Mesenchymal stem cell (in vitro differentiated cells and primary cell): ENCODE measurements around the gene COL13A1.

Experiments used
- DNase-seq: peaks from one replicate; pipeline ENCODE4 v3.0.0-alpha.2; 2013
- H2AFZ ChIP-seq: one replicate; pipeline ENCODE4 v1.6.1; 2013; ENCODE audit warnings: low read depth, mild to moderate bottlenecking, control low read depth, inconsistent platforms, low read length, moderate library complexity
- H2AK5ac ChIP-seq: 2 replicates; pipeline ENCODE4 v1.6.1; 2013; ENCODE audit warnings: low read length, moderate library complexity, mild to moderate bottlenecking, inconsistent platforms; ENCODE audit not compliant: severe bottlenecking
- H2BK120ac ChIP-seq: one replicate; pipeline ENCODE4 v1.6.1; 2013; ENCODE audit warnings: low read depth, mild to moderate bottlenecking, inconsistent platforms, low read length, moderate library complexity
- H2BK12ac ChIP-seq, 2 experiments: one replicate each; pipeline ENCODE4 v1.6.1; 2013; ENCODE audit warnings: inconsistent platforms in 2 of 2, low read length in 2 of 2, mild to moderate bottlenecking in 2 of 2, moderate library complexity in 2 of 2, control low read depth in 1 of 2
- H2BK15ac ChIP-seq: one replicate; pipeline ENCODE4 v1.6.1; 2013; ENCODE audit warnings: mild to moderate bottlenecking, low read depth, inconsistent platforms; ENCODE audit not compliant: poor library complexity, severe bottlenecking
- H2BK5ac ChIP-seq: 2 replicates; pipeline ENCODE4 v1.6.1; 2013; ENCODE audit warnings: low read depth, mild to moderate bottlenecking, low read length, control low read depth, inconsistent platforms; ENCODE audit not compliant: poor library complexity, severe bottlenecking
- H3K14ac ChIP-seq, 2 experiments: one replicate each; pipeline ENCODE4 v1.6.1; 2013; ENCODE audit warnings: inconsistent platforms in 2 of 2, low read length in 2 of 2, control low read depth in 1 of 2, mild to moderate bottlenecking in 1 of 2, moderate library complexity in 1 of 2
- H3K18ac ChIP-seq, 2 experiments: one replicate each; pipeline ENCODE4 v1.6.1; 2013; ENCODE audit warnings: inconsistent platforms in 2 of 2, low read length in 2 of 2, control low read depth in 1 of 2, low read depth in 1 of 2, mild to moderate bottlenecking in 1 of 2
- H3K23ac ChIP-seq, 2 experiments: one replicate each; pipeline ENCODE4 v1.6.1; 2013; ENCODE audit warnings: inconsistent platforms in 2 of 2, low read length in 2 of 2, mild to moderate bottlenecking in 2 of 2, moderate library complexity in 2 of 2, control low read depth in 1 of 2
- H3K27ac ChIP-seq: 2 replicates; pipeline ENCODE4 v1.5.1; 2013; ENCODE audit warnings: mild to moderate bottlenecking, moderate library complexity, low read length, control low read depth, inconsistent platforms; ENCODE audit not compliant: poor library complexity, severe bottlenecking
- H3K27me3 ChIP-seq, 2 experiments: 2 replicates each; pipeline versions ENCODE4 v1.6.1 to v1.7.0; 2013; ENCODE audit warnings: low read length in 2 of 2, mild to moderate bottlenecking in 2 of 2, moderate library complexity in 2 of 2, control low read depth in 1 of 2, inconsistent platforms in 1 of 2; ENCODE audit not compliant: control insufficient read depth in 1 of 2, insufficient read depth in 1 of 2
- H3K36me3 ChIP-seq, 2 experiments: 2 replicates each; pipeline versions ENCODE4 v1.6.1 to v1.7.0; 2013; ENCODE audit warnings: low read length in 2 of 2, control low read depth in 1 of 2, inconsistent platforms in 1 of 2, low read depth in 1 of 2, mild to moderate bottlenecking in 1 of 2; ENCODE audit not compliant: insufficient read depth in 2 of 2, control insufficient read depth in 1 of 2
- H3K4ac ChIP-seq, 2 experiments: one replicate each; pipeline ENCODE4 v1.6.1; 2013; ENCODE audit warnings: inconsistent platforms in 2 of 2, low read length in 2 of 2, mild to moderate bottlenecking in 2 of 2, moderate library complexity in 2 of 2, control low read depth in 1 of 2, low read depth in 1 of 2
- H3K4me1 ChIP-seq: 2 replicates; pipeline ENCODE4 v1.6.1; 2013; ENCODE audit warnings: low read depth, low read length, control low read depth; ENCODE audit not compliant: control insufficient read depth, insufficient read depth
- H3K4me2 ChIP-seq: 2 replicates; pipeline ENCODE4 v1.6.1; 2013; ENCODE audit warnings: low read length, mild to moderate bottlenecking, inconsistent platforms; ENCODE audit not compliant: poor library complexity, severe bottlenecking
- H3K4me3 ChIP-seq, 2 experiments: 2 replicates each; pipeline versions ENCODE4 v1.5.1 to v1.7.0; 2013; ENCODE audit warnings: low read length in 2 of 2, mild to moderate bottlenecking in 2 of 2, control low read depth in 1 of 2, low read depth in 1 of 2; ENCODE audit not compliant: insufficient read depth in 1 of 2
- H3K79me1 ChIP-seq: replicated peaks from 2 replicates; pipeline ENCODE4 v1.6.1; 2013; ENCODE audit warnings: mild to moderate bottlenecking, control low read depth, low read length, inconsistent platforms; ENCODE audit not compliant: poor library complexity, severe bottlenecking
- H3K9ac ChIP-seq: 2 replicates; pipeline ENCODE4 v1.7.0; 2013; ENCODE audit warnings: mild to moderate bottlenecking, low read length, moderate library complexity
- H3K9me3 ChIP-seq: 2 replicates; pipeline ENCODE4 v1.7.0; 2013; ENCODE audit warnings: mild to moderate bottlenecking, low read length; ENCODE audit not compliant: control insufficient read depth
- H4K8ac ChIP-seq: one replicate; pipeline ENCODE4 v1.6.1; 2013; ENCODE audit warnings: inconsistent platforms, mild to moderate bottlenecking, low read length, moderate library complexity
- H4K91ac ChIP-seq: one replicate; pipeline ENCODE4 v1.6.1; 2013; ENCODE audit warnings: mild to moderate bottlenecking, low read length, inconsistent platforms
- WGBS: methylation state at CpG from one replicate; pipeline ENCODE4 v1.1.7; 2013; ENCODE audit warnings: mixed read lengths; 5-methylcytosine and 5-hydroxymethylcytosine counted together

The COL13A1 gene

GRCh38 chr10:69828144-69828870, 26.6 kb downstream of the COL13A1 start:
- H3K79me1 ChIP-seq = peaks cover 28% of the 10 kb centered on the region
- H2AFZ ChIP-seq = no peak overlapping the region
- no peak overlapping the region for H3K14ac ChIP-seq
- H3K18ac ChIP-seq = no peak overlapping the region
- no peak overlapping the region for H4K91ac ChIP-seq
- no peak overlapping the region for H2AK5ac ChIP-seq
- H3K4me2 ChIP-seq = no peak overlapping the region
- no peaks in the 10 kb centered on the region for H3K27me3 ChIP-seq
- no peak for DNase-seq
- no peak overlapping the region for H3K27ac ChIP-seq
- peaks cover 11% of the 10 kb centered on the region for H3K4me1 ChIP-seq
- H2BK12ac ChIP-seq = no peak overlapping the region
- no peak overlapping the region for H2BK120ac ChIP-seq
- no peak overlapping the region for H3K4ac ChIP-seq
- H3K4me3 ChIP-seq = no peak overlapping the region
- no peaks in the 10 kb centered on the region for H3K9me3 ChIP-seq
- no peak overlapping the region for H2BK15ac ChIP-seq
- H3K23ac ChIP-seq = no peak overlapping the region
- peaks cover 33 to 34% of the 10 kb centered on the region in 2 experiments for H3K36me3 ChIP-seq
- H2BK5ac ChIP-seq = no peak overlapping the region
- H4K8ac ChIP-seq = no peak overlapping the region
- H3K9ac ChIP-seq = no peak overlapping the region
- WGBS = 90% methylated on average over 6 of the region's 9 CpGs

DNA sequence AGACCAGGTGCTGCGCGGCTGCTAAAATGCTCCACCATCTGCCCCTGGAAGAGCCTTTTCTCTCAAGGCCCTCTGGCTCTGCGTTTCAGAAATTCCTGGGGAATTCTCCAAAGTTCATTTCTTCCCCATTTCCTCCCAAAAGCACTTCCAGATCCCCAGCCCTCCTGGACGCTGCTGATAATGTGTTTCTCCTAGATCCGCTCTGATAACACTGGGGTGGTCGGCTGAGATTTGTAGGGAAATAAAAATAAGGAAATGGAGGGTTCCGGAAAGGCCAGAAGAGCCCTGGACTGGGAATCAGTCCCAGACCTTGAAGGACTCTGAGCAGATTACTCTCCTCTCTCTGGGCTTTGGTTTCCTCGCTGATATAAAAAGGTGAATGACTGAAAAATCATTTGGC, 28.1 kb downstream of the COL13A1 start:
- H2BK5ac ChIP-seq = no peak overlapping the region
- H3K27me3 ChIP-seq = no peaks in the 10 kb centered on the region
- no peak overlapping the region for H3K14ac ChIP-seq
- no peak overlapping the region for H4K91ac ChIP-seq
- H3K9me3 ChIP-seq = no peaks in the 10 kb centered on the region
- H3K18ac ChIP-seq = no peak overlapping the region
- H3K36me3 ChIP-seq = peaks cover 26 to 28% of the 10 kb centered on the region in 2 experiments
- H3K4me2 ChIP-seq = no peak overlapping the region
- WGBS = 73% methylated on average over 8 of the region's 8 CpGs
- no peak overlapping the region for H4K8ac ChIP-seq
- H3K27ac ChIP-seq = no peak overlapping the region
- H3K79me1 ChIP-seq = peaks cover 27% of the 10 kb centered on the region
- no peak overlapping the region for H3K4me3 ChIP-seq
- no peak overlapping the region for H2BK15ac ChIP-seq
- no peak overlapping the region for H2BK120ac ChIP-seq
- H2AFZ ChIP-seq = no peak overlapping the region
- H3K4ac ChIP-seq = no peak overlapping the region
- H2AK5ac ChIP-seq = no peak overlapping the region
- H3K23ac ChIP-seq = no peak overlapping the region
- peaks cover 13% of the 10 kb centered on the region for H3K4me1 ChIP-seq
- H3K9ac ChIP-seq = no peak overlapping the region
- no peak overlapping the region for H2BK12ac ChIP-seq
- DNase-seq = no peak

DNA sequence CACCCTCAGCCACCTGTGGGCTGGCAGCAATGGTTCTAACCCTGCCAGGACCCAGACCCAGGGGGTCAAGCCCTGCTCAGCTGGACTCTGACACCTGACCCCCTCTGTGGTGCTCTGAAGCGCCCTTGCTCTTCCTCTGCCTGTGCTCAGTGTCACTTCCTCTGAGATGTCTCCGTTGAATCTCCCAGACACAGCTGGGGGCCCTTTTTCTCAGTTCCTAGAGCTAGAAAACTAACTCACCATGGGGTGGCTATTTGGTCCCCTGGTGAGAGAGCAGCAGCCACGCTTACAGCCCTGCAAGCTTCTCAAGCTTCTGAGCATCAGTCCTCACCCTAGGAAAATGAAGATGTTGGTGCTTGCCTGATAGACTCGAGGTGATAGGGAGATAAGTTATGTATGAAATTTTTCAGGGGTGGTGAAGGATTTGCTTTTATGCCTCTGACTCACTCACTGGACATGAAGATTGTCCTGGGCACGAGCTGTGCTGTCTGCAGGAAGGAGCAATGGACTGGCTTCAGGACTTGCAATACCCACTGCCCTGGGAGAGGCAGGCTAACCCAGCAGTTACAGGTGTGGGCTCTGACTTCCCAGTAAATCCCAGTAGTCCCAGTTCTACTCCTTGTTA, 29.6 kb downstream of the COL13A1 start:
- Histone ChIP-seq H2AFZ (no peak overlapping the region), H2AK5ac (no peak overlapping the region), H3K4me2 (no peak overlapping the region), H3K79me1 (peaks cover 32% of the 10 kb centered on the region), H2BK15ac (no peak overlapping the region), H3K23ac (no peak overlapping the region), H2BK5ac (no peak overlapping the region), H3K27ac (peak overlapping the region; percentile 5), H3K9me3 (no peaks in the 10 kb centered on the region), H2BK12ac (no peak overlapping the region), H3K14ac (no peak overlapping the region), H3K4ac (peak overlapping the region in 1 of 2 experiments; percentile 10), H4K91ac (no peak overlapping the region), H3K18ac (peak overlapping the region in 1 of 2 experiments; percentile 4), H3K27me3 (no peaks in the 10 kb centered on the region), H3K9ac (no peak overlapping the region), H4K8ac (no peak overlapping the region), H3K4me3 (no peak overlapping the region), H3K36me3 (peaks cover 17 to 18% of the 10 kb centered on the region in 2 experiments), H3K4me1 (peaks cover 23% of the 10 kb centered on the region), H2BK120ac (no peak overlapping the region)
- DNase-seq = no peak
- 32% methylated on average over 5 of the region's 5 CpGs for WGBS

GRCh38 chr10:69835233-69835632, 33.5 kb downstream of the COL13A1 start:
- Histone ChIP-seq H2BK12ac (no peak overlapping the region), H3K4me3 (no peak overlapping the region), H3K4ac (no peak overlapping the region), H2BK5ac (no peak overlapping the region), H3K9me3 (no peaks in the 10 kb centered on the region), H3K14ac (no peak overlapping the region), H3K4me2 (no peak overlapping the region), H3K23ac (no peak overlapping the region), H2AFZ (no peak overlapping the region), H2BK120ac (no peak overlapping the region), H3K27ac (no peak overlapping the region), H3K79me1 (peaks cover 27% of the 10 kb centered on the region), H3K18ac (no peak overlapping the region), H3K36me3 (peaks cover 7 to 8% of the 10 kb centered on the region in 2 experiments), H3K4me1 (peaks cover 43% of the 10 kb centered on the region), H3K9ac (no peak overlapping the region), H4K8ac (no peak overlapping the region), H2BK15ac (peak overlapping the region; percentile 15), H4K91ac (no peak overlapping the region), H3K27me3 (no peaks in the 10 kb centered on the region), H2AK5ac (no peak overlapping the region)
- no peak for DNase-seq
- whole genome bisulfite sequencing = 88% methylated on average over 5 of the region's 6 CpGs
